Measurements from ENCODE around the gene DLGAP1. TPM values are rescaled to one million over a fixed set of nuclear protein-coding genes. Genes with fewer than 3 reads are reported as not detected.

DLGAP1 gene
- total and polyA plus RNA-seq, 2 of the 8 experiments (the other 6 are each of a cell fraction or from before 2014, with no cell fraction given) = 11.8 to 16.9 TPM

GRCh38 chr18:3984163-3984757 lies 470.8 kb downstream of the DLGAP1 start:
- Histone ChIP-seq H3K4me2 (ENCODE audit: insufficient read depth in 1 of 2, low read depth in 2 of 2, low read length in 2 of 2) (no peak overlapping the region), H3K27ac (ENCODE audit: low read depth, low read length) (no peak overlapping the region), H3K9me3 (ENCODE audit: insufficient read depth in 2 of 2, low read depth in 1 of 2, low read length in 1 of 2) (peaks cover 0 to 3% of the 10 kb centered on the region in 2 experiments; a peak in 2 of 4 replicates), H2BK12ac (ENCODE audit: low read depth, low read length) (no peak overlapping the region; the same call in 1 of the 2 replicates), H3K23me2 (ENCODE audit: low read depth, low read length) (no peaks in the 10 kb centered on the region), H4K91ac (replicated peaks; ENCODE audit: insufficient read length, low read length) (no peak overlapping the region), H3K4ac (replicated peaks; ENCODE audit: insufficient read length, low read depth, low read length) (no peak overlapping the region), H3K36me3 (ENCODE audit: control insufficient read depth in 2 of 4, insufficient read depth in 4 of 4, low read length in 3 of 4) (no peaks in the 10 kb centered on the region), H3K27me3 (replicated peaks in 1 of 4; ENCODE audit: control insufficient read depth in 3 of 4, extremely low read depth in 1 of 4, insufficient read depth in 3 of 4, low read length in 3 of 4) (no peaks in the 10 kb centered on the region), H2BK20ac (ENCODE audit: low read length) (no peak overlapping the region), H3K9ac (replicated peaks in 1 of 4; ENCODE audit: extremely low read depth in 1 of 4, low read depth in 3 of 4, low read length in 3 of 4) (no peak overlapping the region), H3K14ac (ENCODE audit: insufficient read length) (no peak overlapping the region), H3K23ac (ENCODE audit: insufficient read length) (no peak overlapping the region), H3K4me3 (ENCODE audit: extremely low read depth in 1 of 4, insufficient read depth in 2 of 4, low read depth in 3 of 4, low read length in 4 of 4) (no peak overlapping the region), H3K18ac (ENCODE audit: extremely low read depth, low read length) (peak overlapping the region; percentile 12; the same call in 1 of the 2 replicates), H3K79me1 (ENCODE audit: low read depth, low read length) (no peaks in the 10 kb centered on the region; the same call in 1 of the 2 replicates), H4K20me1 (replicated peaks in 1 of 2; ENCODE audit: control insufficient read depth in 1 of 2, insufficient read depth in 2 of 2, low read length in 2 of 2) (no peaks in the 10 kb centered on the region), H2AFZ (ENCODE audit: low read length) (no peak overlapping the region), H2BK120ac (replicated peaks; ENCODE audit: low read depth, low read length) (no peak overlapping the region), H3K56ac (replicated peaks; ENCODE audit: insufficient read length, low read depth, low read length) (no peak overlapping the region), H2BK15ac (ENCODE audit: low read length) (0 out of 2 replicates have a peak overlapping the region, but pooled peaks have one; percentile 50), H3K79me2 (ENCODE audit: control insufficient read depth in 1 of 2, insufficient read depth in 2 of 2, low read length in 2 of 2) (no peaks in the 10 kb centered on the region), H4K8ac (ENCODE audit: extremely low read depth, insufficient read depth, low read length) (no peak overlapping the region), H4K5ac (ENCODE audit: insufficient read length, low read depth, low read length) (no peak overlapping the region), H2AK5ac (ENCODE audit: low read depth, low read length) (no peak overlapping the region), H3K4me1 (replicated peaks in 1 of 4; ENCODE audit: control insufficient read depth in 3 of 4, insufficient read depth in 4 of 4, low read length in 3 of 4) (peaks cover 0 to 10% (median 6%) of the 10 kb centered on the region in 4 experiments; a peak in 4 of 7 replicates), H2BK5ac (ENCODE audit: low read depth, low read length) (no peak overlapping the region)
- 90% methylated on average over 3 of the region's 3 CpGs; no CpG with 5 or more reads in 1 of the 2 experiments for WGBS, 2 experiments (ENCODE audit: extremely low coverage in 1 of 2, insufficient coverage in 1 of 2, insufficient read length in 1 of 2, insufficient replicate concordance in 2 of 2, low coverage in 1 of 2, low lambda C conversion rate in 2 of 2, missing lambda C conversion rate in 1 of 2)
- POLR2A ChIA-PET (ENCODE audit: partially characterized antibody) = no interaction called here
- no peak for DNase-seq (ENCODE audit: low read depth in 1 of 2, low spot score in 2 of 2)
- no peak for FAIRE-seq
- CTCF ChIA-PET (ENCODE audit: partially characterized antibody) = interaction anchor here (0.7 to 3.8 kb wide), 6 partner anchors 10 to 281 kb away, joined by 3 to 26 read pairs (median 3); no protein-coding TSS in a partner anchor
- TF ChIP-seq KDM1A (IDR thresholded peaks at IDR 0.05; ENCODE audit: borderline replicate concordance, low read length) = no peak
- TF ChIP-seq GTF2F1 (IDR thresholded peaks at IDR 0.05; ENCODE audit: borderline replicate concordance, low read depth, low read length) = no peak
- TF ChIP-seq ATF2 (IDR thresholded peaks at IDR 0.05; ENCODE audit: low read length) = no peak
- no peak for TF ChIP-seq PHF8 (conservative IDR thresholded peaks at IDR 0.05; ENCODE audit: low read depth, low read length)
- TF ChIP-seq TEAD4 (IDR thresholded peaks at IDR 0.05; ENCODE audit: low read depth, low read length) = no peak
- TF ChIP-seq, protein P1, sequence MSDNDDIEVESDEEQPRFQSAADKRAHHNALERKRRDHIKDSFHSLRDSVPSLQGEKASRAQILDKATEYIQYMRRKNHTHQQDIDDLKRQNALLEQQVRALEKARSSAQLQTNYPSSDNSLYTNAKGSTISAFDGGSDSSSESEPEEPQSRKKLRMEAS (IDR thresholded peaks at IDR 0.05) = no peak
- no peak for TF ChIP-seq SUZ12 (IDR thresholded peaks at IDR 0.05; ENCODE audit: low read length)
- TF ChIP-seq YY1 (IDR thresholded peaks at IDR 0.05; ENCODE audit: low read depth, low read length) = no peak
- TF ChIP-seq ATF3 (IDR thresholded peaks at IDR 0.05; ENCODE audit: insufficient read depth, low read depth, low read length) = no peak
- TF ChIP-seq NANOG (IDR thresholded peaks at IDR 0.05; ENCODE audit: insufficient read depth, low read depth, low read length, poor library complexity, severe bottlenecking) = no peak
